Stomach (tissue), 4 donors: Measurements from ENCODE around the gene AZGP1.

Source experiments
- POLR2A ChIP-seq, 4 donors: fragments of 450-650 bp; IDR thresholded peaks; one replicate each; pipeline ENCODE4 v1.6.1; 2016; ENCODE audit warnings: antibody characterized with exemption in 4 of 4, control low read depth in 2 of 4, mild to moderate bottlenecking in 1 of 4, moderate library complexity in 1 of 4
- TF ChIP-seq, protein P1 (sequence below), 7 experiments: fragments of 450-650 bp in 4 of 7; fragments of 200-600 bp in 3 of 7; sonication (generic) in 3 of 7; IDR thresholded peaks; one replicate each; pipeline ENCODE4 v1.5.1; 2016 to 2019; ENCODE audit warnings: antibody characterized with exemption in 7 of 7, control low read depth in 2 of 7, mild to moderate bottlenecking in 1 of 7

DNA sequence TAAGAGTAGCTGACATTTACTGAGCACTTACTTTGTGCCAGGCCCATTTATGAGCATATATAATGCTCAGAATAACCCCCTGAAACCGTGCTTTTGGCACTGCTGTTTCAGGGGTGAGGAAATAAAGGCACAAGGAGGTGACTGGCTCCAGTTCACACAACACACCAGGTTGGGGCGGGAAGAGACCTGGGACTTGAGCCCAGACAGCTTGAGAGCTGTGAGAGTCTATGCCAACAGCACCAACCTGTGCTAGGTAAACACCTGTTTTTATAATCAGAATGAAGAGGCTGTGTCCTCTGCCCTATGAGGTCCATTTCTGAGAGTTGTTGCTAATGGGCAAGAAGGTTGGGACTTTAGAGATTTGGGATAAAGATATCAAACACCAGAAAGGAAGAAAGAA is 8.8 kb upstream of the AZGP1 start:
- TF ChIP-seq, protein P1, sequence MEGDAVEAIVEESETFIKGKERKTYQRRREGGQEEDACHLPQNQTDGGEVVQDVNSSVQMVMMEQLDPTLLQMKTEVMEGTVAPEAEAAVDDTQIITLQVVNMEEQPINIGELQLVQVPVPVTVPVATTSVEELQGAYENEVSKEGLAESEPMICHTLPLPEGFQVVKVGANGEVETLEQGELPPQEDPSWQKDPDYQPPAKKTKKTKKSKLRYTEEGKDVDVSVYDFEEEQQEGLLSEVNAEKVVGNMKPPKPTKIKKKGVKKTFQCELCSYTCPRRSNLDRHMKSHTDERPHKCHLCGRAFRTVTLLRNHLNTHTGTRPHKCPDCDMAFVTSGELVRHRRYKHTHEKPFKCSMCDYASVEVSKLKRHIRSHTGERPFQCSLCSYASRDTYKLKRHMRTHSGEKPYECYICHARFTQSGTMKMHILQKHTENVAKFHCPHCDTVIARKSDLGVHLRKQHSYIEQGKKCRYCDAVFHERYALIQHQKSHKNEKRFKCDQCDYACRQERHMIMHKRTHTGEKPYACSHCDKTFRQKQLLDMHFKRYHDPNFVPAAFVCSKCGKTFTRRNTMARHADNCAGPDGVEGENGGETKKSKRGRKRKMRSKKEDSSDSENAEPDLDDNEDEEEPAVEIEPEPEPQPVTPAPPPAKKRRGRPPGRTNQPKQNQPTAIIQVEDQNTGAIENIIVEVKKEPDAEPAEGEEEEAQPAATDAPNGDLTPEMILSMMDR (IDR thresholded peaks at IDR 0.05) = no peak
- TF ChIP-seq POLR2A (IDR thresholded peaks at IDR 0.05) = no peak
